ENCODE results near the gene UMAD1.

DNA sequence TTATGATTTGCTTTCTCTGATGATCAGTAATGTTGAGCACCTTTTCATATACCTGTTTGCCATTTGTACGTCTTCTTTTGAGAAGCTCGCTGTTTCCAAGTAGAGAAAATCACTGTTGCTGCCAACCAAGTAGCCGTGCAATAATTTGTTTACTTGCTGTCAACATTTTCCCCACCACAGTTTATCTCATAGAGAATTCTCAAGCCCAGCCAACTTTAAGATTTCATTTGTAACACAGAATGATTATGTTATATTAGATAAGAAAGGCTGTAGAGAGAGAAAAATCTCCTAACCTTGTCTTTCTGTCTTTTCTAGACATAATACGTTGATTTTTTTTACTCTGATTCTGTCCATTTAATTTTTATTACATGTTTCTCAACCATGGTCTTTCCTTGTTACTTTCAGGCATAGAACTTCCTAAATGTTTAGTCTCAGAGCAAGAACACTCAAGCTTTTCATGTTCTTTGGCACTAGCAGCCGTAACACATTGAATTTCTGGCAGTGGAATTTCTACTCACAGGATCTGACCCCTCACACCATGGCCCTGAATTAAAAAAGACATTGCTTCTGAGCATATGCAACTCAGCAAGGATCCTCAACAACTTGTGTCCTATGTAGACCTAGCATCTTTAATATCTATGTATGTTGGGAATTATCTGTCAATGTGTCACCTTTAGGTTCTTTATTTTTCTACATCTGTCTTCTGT is 54.7 kb downstream of the UMAD1 start:
- no peak for TF ChIP-seq RCOR1 (IDR thresholded peaks at IDR 0.05; ENCODE audit: low read length)
- TF ChIP-seq YY1 (IDR thresholded peaks at IDR 0.05; ENCODE audit: low read depth) = no peak
- no peak for TF ChIP-seq CTCF (IDR thresholded peaks at IDR 0.05)
- TF ChIP-seq, protein P1, sequence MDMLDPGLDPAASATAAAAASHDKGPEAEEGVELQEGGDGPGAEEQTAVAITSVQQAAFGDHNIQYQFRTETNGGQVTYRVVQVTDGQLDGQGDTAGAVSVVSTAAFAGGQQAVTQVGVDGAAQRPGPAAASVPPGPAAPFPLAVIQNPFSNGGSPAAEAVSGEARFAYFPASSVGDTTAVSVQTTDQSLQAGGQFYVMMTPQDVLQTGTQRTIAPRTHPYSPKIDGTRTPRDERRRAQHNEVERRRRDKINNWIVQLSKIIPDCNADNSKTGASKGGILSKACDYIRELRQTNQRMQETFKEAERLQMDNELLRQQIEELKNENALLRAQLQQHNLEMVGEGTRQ (IDR thresholded peaks at IDR 0.05; ENCODE audit: borderline replicate concordance, low read depth, low read length) = no peak
- no peak for TF ChIP-seq POLR2AphosphoS5 (IDR thresholded peaks at IDR 0.05; ENCODE audit: low read depth, low read length)
- TF ChIP-seq RAD21 (IDR thresholded peaks at IDR 0.05; ENCODE audit: low read length) = no peak
- TF ChIP-seq, protein P2, sequence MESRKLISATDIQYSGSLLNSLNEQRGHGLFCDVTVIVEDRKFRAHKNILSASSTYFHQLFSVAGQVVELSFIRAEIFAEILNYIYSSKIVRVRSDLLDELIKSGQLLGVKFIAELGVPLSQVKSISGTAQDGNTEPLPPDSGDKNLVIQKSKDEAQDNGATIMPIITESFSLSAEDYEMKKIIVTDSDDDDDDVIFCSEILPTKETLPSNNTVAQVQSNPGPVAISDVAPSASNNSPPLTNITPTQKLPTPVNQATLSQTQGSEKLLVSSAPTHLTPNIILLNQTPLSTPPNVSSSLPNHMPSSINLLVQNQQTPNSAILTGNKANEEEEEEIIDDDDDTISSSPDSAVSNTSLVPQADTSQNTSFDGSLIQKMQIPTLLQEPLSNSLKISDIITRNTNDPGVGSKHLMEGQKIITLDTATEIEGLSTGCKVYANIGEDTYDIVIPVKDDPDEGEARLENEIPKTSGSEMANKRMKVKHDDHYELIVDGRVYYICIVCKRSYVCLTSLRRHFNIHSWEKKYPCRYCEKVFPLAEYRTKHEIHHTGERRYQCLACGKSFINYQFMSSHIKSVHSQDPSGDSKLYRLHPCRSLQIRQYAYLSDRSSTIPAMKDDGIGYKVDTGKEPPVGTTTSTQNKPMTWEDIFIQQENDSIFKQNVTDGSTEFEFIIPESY (IDR thresholded peaks at IDR 0.05; ENCODE audit: borderline replicate concordance, low read depth) = no peak
- TF ChIP-seq CHD2 (IDR thresholded peaks at IDR 0.05; ENCODE audit: low read length, partially characterized antibody) = no peak
- no peak for TF ChIP-seq EZH2phosphoT487 (IDR thresholded peaks at IDR 0.05; ENCODE audit: borderline replicate concordance, low read depth)
- TF ChIP-seq FOXM1 (IDR thresholded peaks at IDR 0.05; ENCODE audit: low read depth) = no peak
- TF ChIP-seq EP300 (IDR thresholded peaks at IDR 0.05; ENCODE audit: borderline replicate concordance in 1 of 2, low read depth in 1 of 2, low read length in 1 of 2) = no peak
